GM12872 (cell line): ENCODE measurements around the gene BCAP29.

Source experiments
- TF ChIP-seq, protein P1 (sequence below): IDR thresholded peaks from 3 replicates; pipeline ENCODE4 v1.5.1; 2011; ENCODE audit warnings: low read depth, mild to moderate bottlenecking, low read length, moderate library complexity; ENCODE audit not compliant: insufficient read depth

Gene BCAP29

DNA sequence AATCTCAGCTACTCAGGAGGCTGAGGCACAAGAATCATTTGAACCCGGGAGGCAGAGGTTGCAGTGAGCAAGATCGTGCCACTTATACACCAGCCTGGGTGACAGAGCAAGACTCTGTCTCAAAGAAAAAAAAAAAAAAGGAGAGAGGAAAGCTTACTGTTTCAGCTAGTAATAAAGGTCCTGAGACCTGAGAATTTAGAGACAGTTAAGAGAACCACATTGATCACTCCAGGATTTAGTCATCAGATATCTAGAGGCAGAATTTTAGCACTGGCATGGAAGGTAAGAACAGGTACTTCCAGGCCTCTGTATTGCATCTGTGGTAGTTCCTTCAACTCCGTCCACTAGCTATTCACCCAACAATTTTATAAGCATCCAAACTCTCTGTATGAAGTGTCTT lies 24.2 kb upstream of the BCAP29 start:
- TF ChIP-seq, protein P1, sequence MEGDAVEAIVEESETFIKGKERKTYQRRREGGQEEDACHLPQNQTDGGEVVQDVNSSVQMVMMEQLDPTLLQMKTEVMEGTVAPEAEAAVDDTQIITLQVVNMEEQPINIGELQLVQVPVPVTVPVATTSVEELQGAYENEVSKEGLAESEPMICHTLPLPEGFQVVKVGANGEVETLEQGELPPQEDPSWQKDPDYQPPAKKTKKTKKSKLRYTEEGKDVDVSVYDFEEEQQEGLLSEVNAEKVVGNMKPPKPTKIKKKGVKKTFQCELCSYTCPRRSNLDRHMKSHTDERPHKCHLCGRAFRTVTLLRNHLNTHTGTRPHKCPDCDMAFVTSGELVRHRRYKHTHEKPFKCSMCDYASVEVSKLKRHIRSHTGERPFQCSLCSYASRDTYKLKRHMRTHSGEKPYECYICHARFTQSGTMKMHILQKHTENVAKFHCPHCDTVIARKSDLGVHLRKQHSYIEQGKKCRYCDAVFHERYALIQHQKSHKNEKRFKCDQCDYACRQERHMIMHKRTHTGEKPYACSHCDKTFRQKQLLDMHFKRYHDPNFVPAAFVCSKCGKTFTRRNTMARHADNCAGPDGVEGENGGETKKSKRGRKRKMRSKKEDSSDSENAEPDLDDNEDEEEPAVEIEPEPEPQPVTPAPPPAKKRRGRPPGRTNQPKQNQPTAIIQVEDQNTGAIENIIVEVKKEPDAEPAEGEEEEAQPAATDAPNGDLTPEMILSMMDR = no peak

DNA sequence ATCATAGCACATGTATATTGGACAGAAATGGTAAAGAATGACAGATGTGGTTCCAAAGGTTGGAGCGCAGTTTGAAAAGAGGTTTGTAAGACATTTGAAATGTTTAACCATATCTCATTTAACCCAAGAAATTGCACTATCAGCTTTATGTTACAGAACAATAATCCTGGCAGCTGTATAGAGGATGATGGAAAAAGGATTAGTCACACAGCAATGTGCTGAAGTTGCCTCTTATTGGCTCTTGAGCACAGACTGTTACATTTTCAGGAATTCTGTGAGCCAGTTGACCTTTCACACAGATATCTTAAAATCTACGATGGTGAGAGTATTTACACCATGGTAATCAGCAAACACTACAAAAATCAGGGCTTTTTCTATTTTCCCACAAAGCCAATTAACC lies 20.2 kb upstream of the BCAP29 start:
- TF ChIP-seq, protein P1 = no peak

DNA sequence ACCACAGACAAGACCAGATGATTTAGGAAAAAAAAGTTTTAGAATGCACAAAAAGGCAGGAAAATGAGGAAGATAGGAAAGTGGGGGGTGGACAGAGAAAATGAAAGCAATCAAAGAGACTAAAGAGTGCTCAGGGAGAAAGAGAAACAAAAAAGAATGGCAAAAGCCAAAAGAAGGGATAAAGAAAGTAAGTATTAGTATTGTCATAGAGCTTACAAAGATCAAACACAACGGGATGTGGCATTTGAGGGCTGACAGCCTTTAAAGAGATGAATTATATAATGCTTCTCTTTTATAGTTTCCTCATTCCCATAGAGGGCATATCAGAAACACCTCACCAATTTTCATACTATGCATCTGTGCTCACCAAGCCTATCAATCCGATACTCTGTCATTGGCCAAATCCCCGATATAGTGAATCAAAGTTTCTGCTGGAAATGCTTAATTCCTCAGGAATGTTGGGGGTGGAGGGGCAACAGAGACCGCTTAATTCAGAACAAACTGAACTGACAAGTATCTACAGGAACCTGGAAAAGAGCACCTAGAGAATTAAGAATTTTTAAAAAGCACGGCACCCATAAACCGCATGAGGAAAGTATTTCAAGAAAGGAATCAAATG lies 19.0 kb upstream of the BCAP29 start:
- TF ChIP-seq, protein P1 = no peak

DNA sequence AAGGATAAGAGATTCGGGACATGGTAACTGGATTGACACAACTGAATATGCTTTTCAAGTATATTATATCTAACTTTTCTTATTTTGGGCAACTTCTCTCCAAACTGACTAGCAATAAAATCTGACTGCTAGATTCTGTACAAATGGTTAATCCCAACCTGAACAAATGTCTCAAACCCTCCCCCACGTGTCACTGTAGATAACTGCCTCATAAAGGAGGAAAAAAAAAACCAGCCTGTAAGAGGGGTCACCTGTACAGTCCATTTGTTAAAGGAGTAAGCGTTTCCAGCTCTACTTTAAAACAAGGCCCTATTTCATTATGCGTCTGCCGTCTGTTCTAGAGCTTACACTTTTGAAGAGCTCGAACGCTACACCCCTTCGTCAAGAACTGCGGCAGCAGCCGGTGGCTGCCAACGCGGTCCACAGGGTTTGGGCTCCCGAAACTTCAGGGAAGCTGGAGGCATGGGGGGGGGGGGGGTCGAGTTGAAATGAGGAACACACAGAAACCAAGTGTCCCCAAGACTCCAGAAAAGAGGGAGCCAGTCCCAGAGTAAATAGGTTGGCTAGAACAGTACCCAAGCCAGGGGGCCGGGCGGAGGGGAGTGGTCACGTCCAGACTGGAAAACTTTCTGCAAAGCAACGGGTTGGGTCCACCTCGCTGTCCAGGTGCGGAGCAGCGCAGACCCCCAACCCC lies 16.8 kb upstream of the BCAP29 start:
- TF ChIP-seq, protein P1 = no peak

DNA sequence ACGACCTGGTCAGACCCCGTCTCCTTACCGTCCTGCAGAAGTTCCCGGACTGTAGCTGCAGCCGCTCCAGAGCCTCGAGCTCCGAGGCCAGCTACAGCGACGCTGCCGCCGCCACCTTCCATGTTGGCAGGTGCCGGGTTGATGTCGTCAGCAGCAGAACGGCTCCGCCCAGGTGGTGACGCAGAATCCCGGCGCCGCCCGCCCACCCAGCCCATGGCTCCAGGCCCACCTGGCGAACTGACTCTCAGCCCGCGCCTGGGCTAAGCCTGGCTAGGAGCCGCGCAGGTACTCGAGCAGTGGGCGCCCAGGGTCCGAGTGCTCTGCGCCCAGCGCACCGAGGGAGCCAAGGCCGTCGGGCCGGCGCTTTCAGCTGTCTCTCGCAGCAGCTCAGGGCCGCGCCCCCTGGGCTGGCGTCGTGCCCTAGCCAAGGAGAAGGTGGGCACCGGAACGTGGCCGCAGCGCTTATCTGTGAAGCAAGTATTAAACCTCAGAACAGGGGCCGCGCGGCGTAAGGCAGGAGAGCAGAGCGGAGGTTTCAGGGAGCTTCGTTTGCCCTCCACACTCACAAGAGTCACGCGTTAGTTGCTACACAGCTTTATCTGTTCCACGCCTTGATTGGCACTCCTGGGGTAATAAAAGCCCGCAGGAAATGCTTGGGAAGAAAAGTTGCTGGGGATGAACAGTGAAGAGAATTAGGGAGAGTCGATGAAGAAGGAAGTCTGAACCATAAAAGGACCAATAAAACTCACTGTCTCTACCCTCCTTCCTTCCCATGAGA lies 16.1 kb upstream of the BCAP29 start, which contains the start of the genes COG5 and DUS4L:
COG5 (minus strand) TSS at position 146 of the 778 bp plus-strand sequence; CDS start at position 122, 24 bp downstream.
DUS4L (plus strand) TSS at position 197 of the 778 bp plus-strand sequence. CDS start 3,100 bp downstream, outside the sequence.
- TF ChIP-seq, protein P1 = no peak

DNA sequence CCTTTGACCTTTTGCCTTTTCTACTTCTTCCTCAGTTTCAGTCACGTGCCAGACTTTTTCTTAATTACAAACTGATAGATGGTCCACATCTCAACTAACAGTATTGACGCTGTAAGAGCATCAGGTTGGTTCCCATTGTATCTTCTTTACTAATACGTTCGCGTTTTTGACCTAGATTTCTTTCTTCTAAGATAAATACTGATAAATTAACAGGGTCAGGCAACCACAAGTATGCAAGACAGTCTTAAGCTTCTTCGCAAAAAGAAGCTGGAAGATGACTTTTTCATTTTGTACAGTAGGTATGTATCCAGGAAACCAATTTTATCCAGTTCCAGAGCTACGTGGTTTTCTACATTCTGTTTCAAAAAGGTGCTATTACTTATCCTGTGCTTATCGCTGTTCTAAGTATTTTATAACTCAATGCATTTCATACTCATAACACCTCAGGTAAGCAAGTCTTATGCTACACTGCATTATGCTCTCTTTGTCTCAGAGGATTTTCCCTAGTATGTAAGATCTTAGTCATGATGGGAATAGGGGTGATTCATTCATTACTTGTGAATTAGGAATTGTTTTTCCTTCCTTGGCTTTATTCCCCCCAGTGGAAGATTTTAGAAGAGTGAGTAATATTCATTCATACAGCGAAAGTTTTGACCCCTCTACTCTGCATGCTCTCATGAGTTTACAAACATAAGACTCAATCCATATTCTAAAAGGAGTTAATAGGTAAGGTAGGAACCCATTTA lies 15.3 kb upstream of the BCAP29 start:
- TF ChIP-seq, protein P1 = no peak
